ENCODE data around the gene GPR63. TPM values are rescaled to one million over a fixed set of nuclear protein-coding genes. Genes with fewer than 3 reads are reported as not detected.
A peak's percentile ranks its signal among the peaks of the same experiment; 100 is the strongest.

The GPR63 gene
- total RNA-seq (2021; ENCODE audit: unreplicated experiment) (0.95 TPM), Bru-seq, nascent RNA (percentile 44 among the genes with signal in this experiment), BruChase-seq, experiment 1, labeled RNA remaining after a 2-hour chase (percentile 49 among the genes with signal in this experiment), BruChase-seq, experiment 2, labeled RNA remaining after a 6-hour chase (percentile 41 among the genes with signal in this experiment)
- polyA plus RNA-seq (2012; ENCODE audit: insufficient read length) = 0.36 TPM
- long read RNA-seq, full-length matches to known transcripts = 1 of 1 reads
- long read RNA-seq, partial matches to known transcripts = 0 of 1 reads
- long read RNA-seq, other reads (novel, unspliced or antisense) = 0 of 1 reads

- H3K4me1 ChIP-seq (ENCODE audit: control insufficient read depth, insufficient read depth, low read length) = peaks cover 5% of the 10 kb centered on the region; the same call in 1 of the 2 replicates
- no TSS peak for BruUV-seq (replicated peaks)
- peak within 1 kb of the TSS; percentile 45 for H3K27ac ChIP-seq (ENCODE audit: low read length)
- DNase-seq (ENCODE audit: low read depth, low spot score) (no peak), ATAC-seq (peak; percentile 95)
- peaks cover 15% of the 10 kb centered on the region; the same call in 1 of the 2 replicates for H3K27me3 ChIP-seq (ENCODE audit: control insufficient read depth, insufficient read depth, low read length)
- intact Hi-C loops (cut with micrococcal nuclease; ENCODE audit: unreplicated experiment) = no loop called here
- H3K36me3 ChIP-seq (ENCODE audit: control insufficient read depth, insufficient read depth, low read length) = no peaks in the 10 kb centered on the region
- in situ Hi-C loops (cut with HindIII; ENCODE audit: low pct_unique_long_range_greater_than_20kb, low sequenced_read_pairs) = no loop called here
- ChIA-PET POLR2A (no interaction called here), CTCF (interaction anchor here (0.7 kb wide), 1 partner anchor 266 kb away, joined by 4 read pairs; no protein-coding TSS in a partner anchor)
- peak within 1 kb of the TSS; percentile 69 to 80 for H3K4me3 ChIP-seq (ENCODE audit: low read depth in 2 of 2, low read length in 2 of 2)
- no peak for TF ChIP-seq SIN3A (IDR thresholded peaks at IDR 0.05; ENCODE audit: borderline replicate concordance, insufficient read depth, low read depth, low read length)
- no peak for TF ChIP-seq POLR2AphosphoS5 (IDR thresholded peaks at IDR 0.05; ENCODE audit: low read depth, low read length)
- no peak for TF ChIP-seq CTCF (IDR thresholded peaks at IDR 0.05)
- no peak; the same call in 1 of the 2 replicates for TF ChIP-seq TCF7L2 (IDR thresholded peaks at IDR 0.05; ENCODE audit: low read depth, low read length)
- TF ChIP-seq, protein P1, sequence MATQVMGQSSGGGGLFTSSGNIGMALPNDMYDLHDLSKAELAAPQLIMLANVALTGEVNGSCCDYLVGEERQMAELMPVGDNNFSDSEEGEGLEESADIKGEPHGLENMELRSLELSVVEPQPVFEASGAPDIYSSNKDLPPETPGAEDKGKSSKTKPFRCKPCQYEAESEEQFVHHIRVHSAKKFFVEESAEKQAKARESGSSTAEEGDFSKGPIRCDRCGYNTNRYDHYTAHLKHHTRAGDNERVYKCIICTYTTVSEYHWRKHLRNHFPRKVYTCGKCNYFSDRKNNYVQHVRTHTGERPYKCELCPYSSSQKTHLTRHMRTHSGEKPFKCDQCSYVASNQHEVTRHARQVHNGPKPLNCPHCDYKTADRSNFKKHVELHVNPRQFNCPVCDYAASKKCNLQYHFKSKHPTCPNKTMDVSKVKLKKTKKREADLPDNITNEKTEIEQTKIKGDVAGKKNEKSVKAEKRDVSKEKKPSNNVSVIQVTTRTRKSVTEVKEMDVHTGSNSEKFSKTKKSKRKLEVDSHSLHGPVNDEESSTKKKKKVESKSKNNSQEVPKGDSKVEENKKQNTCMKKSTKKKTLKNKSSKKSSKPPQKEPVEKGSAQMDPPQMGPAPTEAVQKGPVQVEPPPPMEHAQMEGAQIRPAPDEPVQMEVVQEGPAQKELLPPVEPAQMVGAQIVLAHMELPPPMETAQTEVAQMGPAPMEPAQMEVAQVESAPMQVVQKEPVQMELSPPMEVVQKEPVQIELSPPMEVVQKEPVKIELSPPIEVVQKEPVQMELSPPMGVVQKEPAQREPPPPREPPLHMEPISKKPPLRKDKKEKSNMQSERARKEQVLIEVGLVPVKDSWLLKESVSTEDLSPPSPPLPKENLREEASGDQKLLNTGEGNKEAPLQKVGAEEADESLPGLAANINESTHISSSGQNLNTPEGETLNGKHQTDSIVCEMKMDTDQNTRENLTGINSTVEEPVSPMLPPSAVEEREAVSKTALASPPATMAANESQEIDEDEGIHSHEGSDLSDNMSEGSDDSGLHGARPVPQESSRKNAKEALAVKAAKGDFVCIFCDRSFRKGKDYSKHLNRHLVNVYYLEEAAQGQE (IDR thresholded peaks at IDR 0.05; ENCODE audit: insufficient read depth in 1 of 2, low read depth in 2 of 2, low read length in 1 of 2) = no peak
- no peaks in the 10 kb centered on the region for H3K9me3 ChIP-seq (ENCODE audit: control insufficient read depth, insufficient read depth, low read depth, low read length)
Measured at GRCh38 chr6:96837081-96837971, at the start of gene GPR63. Gene GPR63, minus strand, starts transcription at chr6:96837477. Its CDS starts 37,746 bp downstream, at chr6:96799731.

- in situ Hi-C loops (cut with HindIII; ENCODE audit: low pct_unique_long_range_greater_than_20kb, low sequenced_read_pairs) = no loop called here
Measured at GRCh38 chr6:96886519-96886918, 49.2 kb upstream of the GPR63 start.

More at GRCh38 chr6:96886519-96886918, 49.2 kb upstream of the GPR63 start:
- Histone ChIP-seq H3K27me3 (ENCODE audit: control insufficient read depth, insufficient read depth, low read length) (no peaks in the 10 kb centered on the region), H3K4me3 (ENCODE audit: low read depth in 2 of 2, low read length in 2 of 2) (no peak overlapping the region), H3K4me1 (ENCODE audit: control insufficient read depth, insufficient read depth, low read length) (no peaks in the 10 kb centered on the region), H3K9me3 (ENCODE audit: control insufficient read depth, insufficient read depth, low read depth, low read length) (no peaks in the 10 kb centered on the region), H3K27ac (ENCODE audit: low read length) (no peak overlapping the region), H3K36me3 (ENCODE audit: control insufficient read depth, insufficient read depth, low read length) (peaks cover 9% of the 10 kb centered on the region)
- ChIA-PET CTCF (no interaction called here), POLR2A (no interaction called here)
- intact Hi-C loops (cut with micrococcal nuclease; ENCODE audit: unreplicated experiment) = no loop called here
- TF ChIP-seq, protein P1 (IDR thresholded peaks at IDR 0.05; ENCODE audit: insufficient read depth in 1 of 2, low read depth in 2 of 2, low read length in 1 of 2) = no peak
- no peak for TF ChIP-seq SIN3A (IDR thresholded peaks at IDR 0.05; ENCODE audit: borderline replicate concordance, insufficient read depth, low read depth, low read length)
- no peak for TF ChIP-seq CTCF (IDR thresholded peaks at IDR 0.05)
- no TSS peak for BruUV-seq (replicated peaks)
- ATAC-seq (no peak), DNase-seq (ENCODE audit: low read depth, low spot score) (no peak)
